Fibroblast of lung (primary cell): ENCODE data around the gene ASXL2. TPM values are rescaled to one million over a fixed set of nuclear protein-coding genes. Genes with fewer than 3 reads are reported as not detected.
A peak's percentile ranks its signal among the peaks of the same experiment; 100 is the strongest.

Experiments used
- DNase-seq, 2 donors: peaks; one replicate each; pipeline versions ENCODE4 v3.0.0 to v3.0.0-alpha.2; 2010; ENCODE audit warnings: low read depth in 2 of 2
- H2AFZ ChIP-seq: 2 replicates; pipeline ENCODE4 v1.5.1; 2012; ENCODE audit warnings: low read length, control low read depth, inconsistent platforms
- H3K27ac ChIP-seq: 2 replicates; pipeline ENCODE4 v1.5.1; 2011; ENCODE audit warnings: low read length, control low read depth; ENCODE audit not compliant: insufficient read depth
- H3K27me3 ChIP-seq: 2 replicates; pipeline ENCODE4 v1.5.1; 2011; ENCODE audit warnings: mild to moderate bottlenecking, low read length; ENCODE audit not compliant: control insufficient read depth, insufficient read depth
- H3K36me3 ChIP-seq: 2 replicates; pipeline ENCODE4 v1.5.1; 2011; ENCODE audit warnings: low read length; ENCODE audit not compliant: control insufficient read depth, insufficient read depth
- H3K4me1 ChIP-seq: 2 replicates; pipeline ENCODE4 v1.5.1; 2011; ENCODE audit warnings: low read length; ENCODE audit not compliant: control insufficient read depth, insufficient read depth; ENCODE audit errors: extremely low read depth
- H3K4me2 ChIP-seq: 2 replicates; pipeline ENCODE4 v1.5.1; 2011; ENCODE audit warnings: low read length, control low read depth; ENCODE audit not compliant: insufficient read depth; ENCODE audit errors: extremely low read depth
- H3K4me3 ChIP-seq, 4 experiments: fragments of 200-600 bp in 1 of 4; sonication (generic) in 1 of 4; replicated peaks in 1 of 4; 2 replicates each; pipeline ENCODE4 v1.5.1; 2011 to 2016; ENCODE audit warnings: low read length in 4 of 4, low read depth in 3 of 4, mild to moderate bottlenecking in 3 of 4, control low read depth in 2 of 4, inconsistent platforms in 1 of 4, mixed read lengths in 1 of 4; ENCODE audit not compliant: insufficient read depth in 1 of 4; ENCODE audit errors: control extremely low read depth in 1 of 4
- H3K79me2 ChIP-seq: 2 replicates; pipeline ENCODE4 v1.5.1; 2012; ENCODE audit warnings: mild to moderate bottlenecking, low read length, inconsistent platforms; ENCODE audit not compliant: control insufficient read depth, insufficient read depth
- H3K9ac ChIP-seq: 2 replicates; pipeline ENCODE4 v1.5.1; 2011; ENCODE audit warnings: mild to moderate bottlenecking, low read length, control low read depth; ENCODE audit not compliant: insufficient read depth
- H3K9me3 ChIP-seq: 2 replicates; pipeline ENCODE4 v1.5.1; 2012; ENCODE audit warnings: low read depth, low read length; ENCODE audit not compliant: control insufficient read depth, insufficient read depth
- H4K20me1 ChIP-seq: 2 replicates; pipeline ENCODE4 v1.5.1; 2011; ENCODE audit warnings: low read length; ENCODE audit not compliant: control insufficient read depth, insufficient read depth; ENCODE audit errors: extremely low read depth
- CTCF ChIP-seq, 2 donors: IDR thresholded peaks in 1 of 2; conservative IDR thresholded peaks in 1 of 2; 1 replicate in 1 of 2; 2 replicates in 1 of 2; pipeline ENCODE4 v1.5.1; 2011 to 2012; ENCODE audit warnings: low read length in 2 of 2, control low read depth in 1 of 2, inconsistent platforms in 1 of 2, low read depth in 1 of 2, mild to moderate bottlenecking in 1 of 2
- EZH2 ChIP-seq: IDR thresholded peaks from 2 replicates; pipeline ENCODE4 v1.5.1; 2012; ENCODE audit warnings: low read length, control low read depth, mild to moderate bottlenecking; ENCODE audit errors: missing control alignments
- polyA plus RNA-seq, 2 donors: library from polyadenylated mRNA; depleted of rRNA in 1 of 2; stranded (reverse) in 1 of 2; unstranded in 1 of 2; fragments of >200 nt; gene quantifications; 2 replicates each; pipeline ENCODE4 v1.2.1, GENCODE V29; 2011 to 2012; ENCODE audit warnings: missing spikeins in 1 of 2
- total RNA-seq: library from RNA; depleted of rRNA; stranded (reverse); fragments of >200 nt; gene quantifications from 2 replicates; pipeline ENCODE4 v1.2.1, GENCODE V29; 2014

Gene ASXL2
- total and polyA plus RNA-seq, 2 donors (not counting 1 experiment from before 2014, with no cell fraction given), result 5.9 to 16.6 TPM

GRCh38 chr2:25758348-25758747 lies 119.9 kb downstream of the ASXL2 start:
- Histone ChIP-seq H3K4me3 (no peak overlapping the region), H3K9ac (no peak overlapping the region), H4K20me1 (no peaks in the 10 kb centered on the region), H3K9me3 (no peaks in the 10 kb centered on the region), H2AFZ (no peak overlapping the region), H3K4me1 (no peaks in the 10 kb centered on the region), H3K4me2 (no peak overlapping the region), H3K79me2 (no peaks in the 10 kb centered on the region), H3K27me3 (no peaks in the 10 kb centered on the region), H3K36me3 (peaks cover 2% of the 10 kb centered on the region), H3K27ac (no peak overlapping the region)
- DNase-seq, result no peak
- TF ChIP-seq CTCF (conservative IDR thresholded peaks at IDR 0.05 in 1 of 2, IDR thresholded peaks at IDR 0.05 in 1 of 2; ENCODE audit: low read depth in 1 of 2, low read length in 2 of 2) (no peak), EZH2 (no peak)

DNA sequence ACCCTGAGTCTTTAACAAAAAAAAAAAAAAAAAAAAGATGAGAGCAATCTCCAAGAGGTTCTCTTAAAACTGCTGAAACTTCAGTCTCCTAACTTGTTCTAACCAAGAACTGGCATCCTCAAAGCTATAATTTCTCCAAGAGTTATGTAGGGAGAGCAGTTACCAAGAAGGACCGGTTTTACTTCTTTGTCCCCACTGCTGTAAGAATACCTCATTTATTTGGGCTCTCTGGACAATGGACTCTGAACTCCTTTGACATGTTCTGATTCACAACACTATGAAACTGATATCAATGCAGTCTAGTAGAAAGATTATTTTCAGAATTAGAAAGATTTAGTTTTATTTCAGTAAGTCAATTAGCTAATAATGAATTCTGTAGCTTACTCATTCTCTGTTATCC lies 120.4 kb downstream of the ASXL2 start:
- TF ChIP-seq EZH2, result no peak
- no peak for TF ChIP-seq CTCF (conservative IDR thresholded peaks at IDR 0.05 in 1 of 2, IDR thresholded peaks at IDR 0.05 in 1 of 2; ENCODE audit: low read depth in 1 of 2, low read length in 2 of 2)
- peaks cover 2% of the 10 kb centered on the region for H3K36me3 ChIP-seq
- no peaks in the 10 kb centered on the region for H3K9me3 ChIP-seq
- no peaks in the 10 kb centered on the region for H3K27me3 ChIP-seq
- H3K79me2 ChIP-seq, result no peaks in the 10 kb centered on the region
- no peaks in the 10 kb centered on the region for H3K4me1 ChIP-seq
- no peak overlapping the region for H3K9ac ChIP-seq
- H3K4me2 ChIP-seq, result no peak overlapping the region
- no peak overlapping the region for H2AFZ ChIP-seq
- DNase-seq, result no peak
- H3K27ac ChIP-seq, result no peak overlapping the region
- no peaks in the 10 kb centered on the region for H4K20me1 ChIP-seq
- H3K4me3 ChIP-seq, result no peak overlapping the region

DNA sequence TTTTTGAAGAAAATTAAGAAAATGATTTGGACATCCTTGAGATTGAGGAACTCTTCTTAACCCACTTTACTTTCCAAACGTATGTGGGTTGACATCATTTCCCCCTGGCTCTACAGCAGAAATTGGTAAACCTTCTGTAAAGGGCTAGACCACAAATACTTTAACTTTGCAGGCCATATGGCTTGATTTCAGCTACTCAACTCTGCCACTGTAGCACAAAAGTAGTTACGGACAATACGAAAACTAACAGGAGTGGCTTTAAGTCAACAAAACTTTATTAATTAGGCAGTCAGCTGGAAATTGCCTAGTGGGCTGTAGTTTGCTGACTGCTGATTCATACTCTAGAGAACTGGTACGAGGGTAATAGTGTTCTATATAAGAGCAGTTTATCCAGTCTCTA lies 121.8 kb downstream of the ASXL2 start:
- H3K4me2 ChIP-seq, result no peak overlapping the region
- no peak overlapping the region for H3K4me3 ChIP-seq
- no peaks in the 10 kb centered on the region for H3K27me3 ChIP-seq
- peak in 1 of 2 donors; percentile 46 for DNase-seq
- H3K9ac ChIP-seq, result no peak overlapping the region
- no peaks in the 10 kb centered on the region for H3K9me3 ChIP-seq
- TF ChIP-seq CTCF (conservative IDR thresholded peaks at IDR 0.05 in 1 of 2, IDR thresholded peaks at IDR 0.05 in 1 of 2; ENCODE audit: low read depth in 1 of 2, low read length in 2 of 2) (no peak), EZH2 (no peak)
- peaks cover 2% of the 10 kb centered on the region for H3K36me3 ChIP-seq
- no peaks in the 10 kb centered on the region for H3K4me1 ChIP-seq
- no peaks in the 10 kb centered on the region for H3K79me2 ChIP-seq
- H3K27ac ChIP-seq, result no peak overlapping the region
- H4K20me1 ChIP-seq, result no peaks in the 10 kb centered on the region
- H2AFZ ChIP-seq, result no peak overlapping the region
